ENCODE measurements around the gene SMIM44.

The SMIM44 gene

DNA sequence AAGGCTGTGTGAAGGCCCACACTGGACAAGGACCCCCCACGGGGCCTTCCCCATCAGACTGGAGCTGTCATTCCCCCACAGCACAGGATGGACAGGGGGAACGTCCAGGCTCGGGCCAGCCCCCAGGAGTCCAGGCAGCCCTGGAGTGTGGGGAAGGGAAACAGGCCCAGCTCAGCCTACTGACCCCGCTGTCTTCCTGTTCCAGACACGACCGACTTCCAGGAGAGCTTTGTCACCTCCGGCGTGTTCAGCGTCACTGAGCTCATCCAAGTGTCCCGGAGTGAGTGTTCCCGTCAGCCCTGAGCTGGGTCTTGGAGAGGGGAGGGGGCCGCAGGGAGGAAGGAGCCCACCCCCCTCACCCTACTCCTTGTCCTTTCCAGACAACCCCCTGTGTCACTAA is 49.9 kb downstream of the SMIM44 start:
- no peak for DNase-seq

Data from NCI-H774 (cell line).